ENCODE results near the gene NMNAT3. TPM values are rescaled to one million over a fixed set of nuclear protein-coding genes. Genes with fewer than 3 reads are reported as not detected.
A peak's percentile ranks its signal among the peaks of the same experiment; 100 is the strongest.

Gene NMNAT3
- total RNA-seq: 1 to 10 TPM; 5.9 to 6.1 TPM

DNA sequence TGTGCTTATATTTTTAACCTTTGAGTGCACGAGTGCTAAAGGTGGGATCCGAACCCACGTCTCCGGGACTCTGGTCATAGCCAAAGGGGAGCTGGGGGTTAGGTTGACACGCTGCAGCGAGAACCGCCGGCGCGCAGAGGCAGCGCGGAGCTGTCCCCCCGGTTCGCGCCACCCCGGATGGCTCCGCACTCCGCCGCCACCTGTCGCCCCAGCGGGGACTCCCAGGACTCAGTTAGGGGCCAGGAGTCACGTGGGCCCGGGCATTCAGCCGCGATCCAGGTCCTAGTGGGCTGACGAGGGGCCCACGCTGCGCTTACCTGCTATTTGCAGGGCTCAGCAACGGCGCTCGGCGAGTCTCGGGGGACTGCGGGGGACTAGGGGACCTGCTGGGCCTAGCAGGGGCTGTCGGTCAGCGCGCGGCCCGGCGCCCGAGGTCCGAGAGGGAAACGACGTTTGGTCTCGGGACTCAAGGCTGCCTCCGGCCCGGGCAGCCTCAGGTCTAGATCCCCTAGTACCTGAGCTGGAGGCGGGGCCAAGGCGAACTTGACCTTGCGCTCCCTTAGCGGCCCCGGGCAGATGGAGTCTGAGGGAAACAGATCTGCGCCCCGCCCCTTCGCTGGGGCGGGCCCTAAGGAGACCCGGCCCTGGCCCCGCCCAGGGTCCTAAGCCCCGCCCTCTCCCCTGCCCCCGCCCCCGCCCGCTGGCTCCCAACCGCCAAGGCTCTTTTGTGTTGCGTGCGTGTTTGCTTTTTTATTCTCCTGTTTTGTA, at the start of gene NMNAT3:
NMNAT3 (minus strand) TSS at position 585 of the 768 bp plus-strand sequence. CDS start 50,248 bp downstream, outside the sequence.
- no peaks in the 10 kb centered on the region for H3K36me3 Mint-ChIP-seq (ENCODE audit: low read depth)
- no peaks in the 10 kb centered on the region for H3K9me3 Mint-ChIP-seq (ENCODE audit: low read depth)
- intact Hi-C loops (cut with DNase I, micrococcal nuclease): loop anchor here in 1 of 2 experiments (1.0 to 2.0 kb wide), 3 partner anchors 288 to 1264 kb away; partner anchors contain the start of genes COPB2 and SLC25A36
- CTCF ChIA-PET: interaction anchor here (0.5 to 0.7 kb wide), 3 partner anchors 8 to 311 kb away, joined by 3 read pairs; no protein-coding TSS in a partner anchor
- H3K27ac Mint-ChIP-seq: peak within 1 kb of the TSS; percentile 70
- peak within 1 kb of the TSS; percentile 76 for H3K4me3 Mint-ChIP-seq
- no peaks in the 10 kb centered on the region for H3K27me3 Mint-ChIP-seq
- POLR2A ChIA-PET: no interaction called here
- DNase-seq (peak; percentile 92), ATAC-seq (peak; percentile 100)
- peaks cover 11% of the 10 kb centered on the region for H3K4me1 Mint-ChIP-seq

DNA sequence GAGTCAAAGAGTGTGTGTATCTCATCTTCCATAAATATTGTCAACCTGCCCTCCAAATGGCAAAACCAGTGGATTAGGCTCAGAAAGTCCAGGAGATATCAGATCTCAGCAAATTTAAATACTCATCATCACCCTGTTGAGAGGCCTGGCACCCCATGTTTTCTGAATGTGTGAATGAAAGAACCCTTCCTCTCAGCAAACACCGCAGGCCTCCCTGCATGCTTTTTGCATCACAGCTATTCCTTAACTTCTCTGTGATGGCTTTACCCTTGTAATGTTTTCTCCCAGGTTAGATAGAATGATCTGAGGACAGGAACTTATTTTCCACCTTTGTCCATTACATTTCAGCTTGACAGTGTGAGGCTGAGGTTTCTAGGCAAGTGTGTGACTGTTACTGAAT, 43.6 kb upstream of the NMNAT3 start:
- intact Hi-C loops (cut with DNase I, micrococcal nuclease): no loop called here
- DNase-seq: no peak
- Mint-ChIP-seq H3K27ac (no peak overlapping the region), H3K4me1 (no peaks in the 10 kb centered on the region), H3K27me3 (peaks cover 10% of the 10 kb centered on the region), H3K4me3 (no peak overlapping the region), H3K9me3 (ENCODE audit: low read depth) (no peaks in the 10 kb centered on the region), H3K36me3 (ENCODE audit: low read depth) (no peaks in the 10 kb centered on the region)
- ATAC-seq: no peak
- POLR2A ChIA-PET: no interaction called here
- CTCF ChIA-PET: no interaction called here

DNA sequence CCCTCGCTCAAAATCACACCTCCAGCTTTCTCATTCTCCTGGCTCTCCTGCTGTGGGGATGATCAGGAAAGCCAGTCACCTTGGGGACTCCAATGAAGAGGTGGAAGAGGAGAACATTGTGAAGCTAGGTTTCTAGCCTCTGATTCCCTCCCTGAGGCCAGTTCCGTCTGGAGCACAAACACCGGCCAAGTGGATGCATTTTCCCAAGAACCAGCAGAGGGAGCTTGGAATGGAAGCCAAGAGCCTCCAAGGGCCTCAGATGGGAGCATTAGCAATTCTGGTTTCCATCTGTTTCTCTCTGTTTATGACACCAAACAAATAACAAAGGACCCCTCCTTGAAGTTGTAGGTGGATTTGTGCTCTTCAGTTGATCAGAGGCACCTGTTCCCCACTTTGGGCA, 40.6 kb upstream of the NMNAT3 start:
- Mint-ChIP-seq H3K27me3 (peaks cover 14% of the 10 kb centered on the region), H3K27ac (no peak overlapping the region), H3K9me3 (ENCODE audit: low read depth) (no peaks in the 10 kb centered on the region), H3K4me3 (no peak overlapping the region), H3K4me1 (no peaks in the 10 kb centered on the region), H3K36me3 (ENCODE audit: low read depth) (no peaks in the 10 kb centered on the region)
- ATAC-seq: no peak
- no peak for DNase-seq
- ChIA-PET CTCF (interaction anchor here (0.8 kb wide), 1 partner anchor 39 kb away, joined by 4 read pairs; no protein-coding TSS in a partner anchor), POLR2A (interaction anchor here (0.6 kb wide), 1 partner anchor 817 kb away, joined by 3 read pairs; no protein-coding TSS in a partner anchor)
- intact Hi-C loops (cut with DNase I, micrococcal nuclease): no loop called here

DNA sequence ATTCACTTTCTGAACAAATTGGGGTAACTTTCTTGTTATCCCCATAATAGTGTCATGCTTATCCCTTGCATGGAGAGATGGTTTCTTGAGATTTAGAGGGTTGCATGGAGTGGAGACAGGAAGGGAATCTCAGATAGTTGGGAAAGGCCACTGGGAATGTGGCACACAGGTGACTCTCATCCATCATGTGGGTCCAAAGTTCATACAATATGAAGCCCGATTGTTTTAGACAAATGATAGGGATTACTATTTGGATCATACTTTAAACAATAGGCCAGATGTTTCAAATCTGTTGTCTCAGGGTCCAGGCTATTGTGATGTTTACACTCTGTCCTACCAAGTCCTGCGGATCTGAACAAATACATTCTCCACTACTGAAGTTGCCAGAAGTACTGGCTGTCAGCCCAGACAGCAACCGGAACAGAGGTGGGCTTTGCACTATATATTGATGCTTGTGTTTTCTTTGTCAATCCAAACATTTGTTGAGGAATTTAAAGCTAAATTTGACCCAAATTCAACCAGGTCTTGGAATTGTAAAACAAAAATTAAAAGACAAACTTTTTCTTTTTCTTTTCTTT, 39.2 kb upstream of the NMNAT3 start:
- H3K27me3 Mint-ChIP-seq: peaks cover 10% of the 10 kb centered on the region
- ChIA-PET CTCF (no interaction called here), POLR2A (no interaction called here)
- H3K4me3 Mint-ChIP-seq: no peak overlapping the region
- no peaks in the 10 kb centered on the region for H3K4me1 Mint-ChIP-seq
- no peak for DNase-seq
- H3K36me3 Mint-ChIP-seq (ENCODE audit: low read depth): no peaks in the 10 kb centered on the region
- intact Hi-C loops (cut with DNase I, micrococcal nuclease): no loop called here
- H3K9me3 Mint-ChIP-seq (ENCODE audit: low read depth): no peaks in the 10 kb centered on the region
- ATAC-seq: no peak
- H3K27ac Mint-ChIP-seq: no peak overlapping the region

DNA sequence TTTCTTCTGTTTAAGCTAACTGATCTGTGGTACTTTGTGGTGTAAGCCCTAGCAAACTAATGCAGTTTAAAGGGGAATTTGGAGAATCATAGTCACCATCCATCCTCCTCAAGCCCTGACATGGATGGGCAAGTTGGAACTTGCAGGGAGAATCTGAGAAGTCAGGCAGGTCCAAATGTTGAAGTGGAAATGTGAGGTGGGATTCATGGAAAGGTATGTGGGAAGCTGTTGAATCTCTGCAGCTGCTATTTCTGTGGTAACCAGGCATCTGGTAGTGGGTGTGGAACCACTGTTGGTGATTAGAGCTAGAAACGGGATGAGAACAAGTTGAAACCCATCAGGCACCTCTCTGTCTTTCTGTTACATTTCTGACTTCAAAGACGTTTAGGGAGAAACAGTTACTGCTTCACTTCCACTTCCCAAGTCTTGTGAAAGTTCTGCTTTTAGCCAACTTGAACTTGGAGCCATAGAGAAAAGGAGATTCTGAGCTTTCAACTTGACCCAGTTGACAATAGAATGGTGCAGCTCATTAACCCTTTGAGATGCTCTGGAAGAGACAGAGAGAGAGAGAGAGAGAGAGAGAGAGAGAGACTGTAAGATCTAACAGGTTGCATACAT, 38.1 kb upstream of the NMNAT3 start:
- ChIA-PET POLR2A (no interaction called here), CTCF (interaction anchor here (0.7 kb wide), 1 partner anchor 8 kb away, joined by 3 read pairs; no protein-coding TSS in a partner anchor)
- DNase-seq (no peak), ATAC-seq (no peak)
- H3K36me3 Mint-ChIP-seq (ENCODE audit: low read depth): no peaks in the 10 kb centered on the region
- no peak overlapping the region for H3K27ac Mint-ChIP-seq
- H3K4me1 Mint-ChIP-seq: no peaks in the 10 kb centered on the region
- intact Hi-C loops (cut with DNase I, micrococcal nuclease): no loop called here
- H3K9me3 Mint-ChIP-seq (ENCODE audit: low read depth): no peaks in the 10 kb centered on the region
- H3K27me3 Mint-ChIP-seq: peaks cover 8% of the 10 kb centered on the region
- H3K4me3 Mint-ChIP-seq: no peak overlapping the region

DNA sequence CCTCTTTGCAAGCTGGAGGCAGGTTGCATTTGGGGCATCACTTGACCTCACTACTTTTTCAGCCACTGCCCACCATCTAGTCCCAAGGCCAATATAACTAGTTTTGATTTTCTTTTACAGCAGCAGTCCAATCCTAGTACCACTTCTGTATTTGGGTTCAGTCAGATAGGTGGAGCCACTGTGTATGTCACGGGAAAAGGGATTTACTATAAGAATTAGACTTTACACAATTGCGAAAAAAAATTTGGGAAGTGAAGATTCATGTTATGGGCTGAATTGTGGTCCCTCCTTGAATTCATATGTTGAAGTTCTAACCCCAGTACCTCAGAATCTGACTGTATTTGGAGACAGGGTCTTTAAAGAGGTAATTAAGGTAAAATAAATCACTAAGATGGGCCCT, 37.4 kb upstream of the NMNAT3 start:
- Mint-ChIP-seq H3K27me3 (peaks cover 11% of the 10 kb centered on the region), H3K4me3 (no peak overlapping the region), H3K9me3 (ENCODE audit: low read depth) (no peaks in the 10 kb centered on the region), H3K27ac (no peak overlapping the region), H3K36me3 (ENCODE audit: low read depth) (no peaks in the 10 kb centered on the region), H3K4me1 (no peaks in the 10 kb centered on the region)
- DNase-seq: no peak
- no peak for ATAC-seq
- intact Hi-C loops (cut with DNase I, micrococcal nuclease): no loop called here
- CTCF ChIA-PET: interaction anchor here (0.6 kb wide), 2 partner anchors 508 to 928 kb away, joined by 3 to 5 read pairs; no protein-coding TSS in a partner anchor
- POLR2A ChIA-PET: no interaction called here

DNA sequence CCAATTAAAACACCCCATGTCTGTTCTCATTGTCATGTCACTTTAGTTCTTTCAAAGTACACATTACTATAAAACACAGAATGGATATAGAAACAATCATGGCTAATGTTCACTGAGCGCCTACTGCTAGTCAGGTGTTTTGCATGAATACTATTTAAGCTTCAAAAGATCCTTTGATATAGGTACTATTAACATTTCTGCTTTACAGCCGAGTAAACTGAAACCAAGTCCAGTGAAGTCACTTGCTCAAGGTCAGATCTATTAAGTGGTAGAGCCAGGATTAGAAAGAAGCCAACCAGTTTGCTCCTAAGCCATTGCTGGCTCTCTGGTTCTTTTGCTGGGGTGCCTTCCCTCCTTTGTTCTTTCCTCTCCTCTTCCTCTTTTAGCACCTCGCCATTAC, 32.4 kb upstream of the NMNAT3 start:
- H3K36me3 Mint-ChIP-seq (ENCODE audit: low read depth): no peaks in the 10 kb centered on the region
- H3K9me3 Mint-ChIP-seq (ENCODE audit: low read depth): no peaks in the 10 kb centered on the region
- no peaks in the 10 kb centered on the region for H3K4me1 Mint-ChIP-seq
- DNase-seq (no peak), ATAC-seq (no peak)
- ChIA-PET CTCF (no interaction called here), POLR2A (no interaction called here)
- intact Hi-C loops (cut with DNase I, micrococcal nuclease): no loop called here
- peaks cover 12% of the 10 kb centered on the region for H3K27me3 Mint-ChIP-seq
- H3K27ac Mint-ChIP-seq: no peak overlapping the region
- H3K4me3 Mint-ChIP-seq: no peak overlapping the region

DNA sequence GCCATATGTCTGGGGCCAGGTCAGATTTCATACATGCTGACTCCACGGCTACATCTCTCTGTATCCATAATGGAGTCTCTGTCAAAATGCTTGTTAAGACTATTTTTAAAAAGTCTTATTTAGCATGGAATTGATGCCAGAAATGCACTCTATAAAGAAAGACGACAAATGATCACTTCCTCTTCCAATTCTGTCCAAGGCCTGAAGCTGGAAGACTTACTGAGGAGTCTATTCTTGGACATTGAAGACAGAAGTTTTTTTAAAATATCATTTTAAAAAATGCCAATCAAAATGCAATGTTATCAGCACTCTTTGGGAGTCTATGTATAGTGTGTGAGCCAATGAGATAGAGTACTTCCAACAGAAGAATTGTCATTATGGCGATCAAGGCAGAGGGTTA, 27.9 kb upstream of the NMNAT3 start:
- CTCF ChIA-PET: interaction anchor here (0.6 to 0.9 kb wide), 3 partner anchors 11 to 207 kb away, joined by 3 read pairs; no protein-coding TSS in a partner anchor
- intact Hi-C loops (cut with DNase I, micrococcal nuclease): no loop called here

DNA sequence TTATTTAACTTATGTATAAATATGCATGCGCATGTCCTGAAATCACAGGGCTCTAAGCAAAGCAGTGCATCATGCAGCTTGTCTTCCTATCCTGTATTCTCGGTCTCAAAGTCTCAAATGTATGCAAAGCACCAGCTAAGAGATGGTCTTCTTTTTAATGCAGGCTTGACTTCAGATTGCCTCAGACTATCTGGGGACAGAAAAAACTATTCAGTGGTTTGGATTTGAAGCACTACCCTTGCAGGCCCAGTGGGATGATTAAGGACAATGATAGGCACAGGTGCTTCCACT, 18.5 kb upstream of the NMNAT3 start:
- DNase-seq (no peak), ATAC-seq (no peak)
- POLR2A ChIA-PET: no interaction called here
- Mint-ChIP-seq H3K4me3 (no peak overlapping the region), H3K27ac (no peak overlapping the region), H3K4me1 (no peaks in the 10 kb centered on the region), H3K27me3 (peaks cover 3% of the 10 kb centered on the region), H3K9me3 (ENCODE audit: low read depth) (no peaks in the 10 kb centered on the region), H3K36me3 (ENCODE audit: low read depth) (no peaks in the 10 kb centered on the region)
- CTCF ChIA-PET: no interaction called here
- intact Hi-C loops (cut with DNase I, micrococcal nuclease): no loop called here

More for the DNA sequence above, 27.9 kb upstream of the NMNAT3 start:
- Mint-ChIP-seq H3K9me3 (ENCODE audit: low read depth) (no peaks in the 10 kb centered on the region), H3K4me1 (no peaks in the 10 kb centered on the region), H3K36me3 (ENCODE audit: low read depth) (no peaks in the 10 kb centered on the region), H3K27me3 (peaks cover 18% of the 10 kb centered on the region), H3K27ac (no peak overlapping the region), H3K4me3 (no peak overlapping the region)
- POLR2A ChIA-PET: no interaction called here
- DNase-seq (no peak), ATAC-seq (no peak)

DNA sequence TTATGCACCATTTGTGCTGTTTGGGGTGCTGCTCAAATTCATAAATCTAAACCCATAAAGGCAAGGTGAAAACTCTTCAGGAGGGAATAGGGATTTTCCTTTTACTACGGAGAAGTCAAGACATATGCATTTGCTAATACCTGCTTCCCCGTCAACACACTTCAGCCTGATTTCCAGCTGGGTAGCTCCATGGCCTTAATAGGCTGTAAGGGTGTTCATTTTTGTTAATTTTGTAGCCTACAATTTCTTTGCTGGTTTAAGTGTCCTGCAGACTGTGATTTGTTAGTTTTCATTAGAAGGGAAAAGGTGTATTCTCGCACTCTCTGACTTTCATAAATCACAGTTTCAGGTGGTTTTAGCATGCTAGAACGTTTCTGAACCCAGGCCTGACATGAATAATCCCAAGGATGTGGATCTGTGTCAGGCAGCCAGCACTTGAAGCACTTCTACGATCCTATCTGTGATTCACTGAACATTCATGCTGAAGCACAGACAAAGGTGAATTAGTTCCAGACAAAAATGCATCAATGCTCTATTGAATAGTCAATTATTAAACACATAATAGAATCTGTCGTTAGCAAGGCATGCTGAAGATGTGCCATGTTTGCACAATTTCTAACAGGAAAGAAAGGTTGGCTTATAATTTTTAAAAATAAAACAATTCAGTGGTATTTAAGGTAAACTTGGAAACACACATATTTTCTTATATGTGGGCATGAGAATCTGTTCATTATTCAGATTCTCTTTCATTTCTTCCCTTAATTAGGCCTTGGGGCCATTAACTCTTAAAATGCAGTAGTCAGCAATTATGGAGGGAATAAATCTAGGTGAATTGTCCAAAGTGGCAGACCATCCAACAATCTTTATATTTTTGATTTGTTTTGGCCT, 17.9 kb upstream of the NMNAT3 start:
- Mint-ChIP-seq H3K4me1 (no peaks in the 10 kb centered on the region), H3K4me3 (no peak overlapping the region), H3K27me3 (no peaks in the 10 kb centered on the region), H3K9me3 (ENCODE audit: low read depth) (no peaks in the 10 kb centered on the region), H3K27ac (no peak overlapping the region), H3K36me3 (ENCODE audit: low read depth) (no peaks in the 10 kb centered on the region)
- intact Hi-C loops (cut with DNase I, micrococcal nuclease): no loop called here
- ChIA-PET CTCF (no interaction called here), POLR2A (no interaction called here)
- DNase-seq: no peak
- ATAC-seq: no peak

DNA sequence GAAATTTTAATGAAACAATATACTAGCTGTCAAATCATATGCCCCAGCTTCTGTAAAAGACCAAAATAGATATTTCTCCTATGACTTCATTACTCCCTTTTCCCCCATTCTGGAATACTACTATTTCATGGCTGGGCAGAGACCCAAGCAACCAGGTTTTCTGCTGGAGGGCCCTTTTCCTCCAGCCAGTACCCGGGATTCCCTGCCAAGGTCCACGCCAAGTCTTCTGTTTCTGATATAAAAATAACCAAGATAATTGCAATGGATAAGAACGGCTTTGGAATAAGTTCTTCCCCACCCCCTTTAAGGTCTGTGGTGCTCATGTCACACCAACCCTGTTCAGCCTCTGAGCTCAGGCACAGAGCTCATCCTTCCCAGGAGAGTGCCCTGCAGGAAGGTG, 17.2 kb upstream of the NMNAT3 start:
- Mint-ChIP-seq H3K4me3 (no peak overlapping the region), H3K9me3 (ENCODE audit: low read depth) (no peaks in the 10 kb centered on the region), H3K4me1 (no peaks in the 10 kb centered on the region), H3K27me3 (no peaks in the 10 kb centered on the region), H3K36me3 (ENCODE audit: low read depth) (no peaks in the 10 kb centered on the region), H3K27ac (no peak overlapping the region)
- DNase-seq (no peak), ATAC-seq (no peak)
- ChIA-PET CTCF (interaction anchor here (0.9 kb wide), 1 partner anchor 10 kb away, joined by 3 read pairs; no protein-coding TSS in a partner anchor), POLR2A (no interaction called here)
- intact Hi-C loops (cut with DNase I, micrococcal nuclease): no loop called here

Data from activated CD4-positive, alpha-beta T cell treated with anti-CD3 and anti-CD28 coated beads for 36 hours (primary cell).